Esophagus squamous epithelium (tissue), 4 donors: ENCODE measurements around the gene NARS2.

Experiments used
- POLR2A ChIP-seq, 4 donors: fragments of 450-650 bp; IDR thresholded peaks; one replicate each; pipeline ENCODE4 v1.6.1; 2017; ENCODE audit warnings: antibody characterized with exemption in 4 of 4, mild to moderate bottlenecking in 4 of 4, moderate library complexity in 3 of 4
- TF ChIP-seq, protein P1 (sequence below), 6 experiments: fragments of 450-650 bp in 4 of 6; fragments of 200-600 bp in 2 of 6; sonication (generic) in 2 of 6; IDR thresholded peaks; one replicate each; pipeline ENCODE4 v1.5.1; 2016 to 2019; ENCODE audit warnings: antibody characterized with exemption in 6 of 6, mild to moderate bottlenecking in 4 of 6, moderate library complexity in 4 of 6

DNA sequence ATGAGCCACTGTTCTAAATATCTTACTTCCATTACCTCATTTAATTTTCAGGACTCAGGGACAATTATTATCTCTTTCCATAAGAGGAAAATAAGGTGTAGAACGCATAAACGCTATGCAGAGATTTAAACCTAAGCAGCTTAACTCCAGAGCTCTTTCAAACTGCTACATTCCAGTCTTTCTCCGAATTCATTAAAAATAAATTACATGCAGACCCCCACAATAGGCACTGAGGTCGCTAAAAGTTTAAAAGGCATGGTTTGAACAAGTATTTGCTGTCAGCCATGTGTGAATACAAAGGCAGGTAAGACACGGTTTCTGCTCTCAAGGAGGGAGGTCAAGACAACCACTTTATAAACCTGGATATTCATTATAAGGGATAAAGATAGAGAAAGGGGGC is 983 bp downstream of the NARS2 start:
- TF ChIP-seq, protein P1, sequence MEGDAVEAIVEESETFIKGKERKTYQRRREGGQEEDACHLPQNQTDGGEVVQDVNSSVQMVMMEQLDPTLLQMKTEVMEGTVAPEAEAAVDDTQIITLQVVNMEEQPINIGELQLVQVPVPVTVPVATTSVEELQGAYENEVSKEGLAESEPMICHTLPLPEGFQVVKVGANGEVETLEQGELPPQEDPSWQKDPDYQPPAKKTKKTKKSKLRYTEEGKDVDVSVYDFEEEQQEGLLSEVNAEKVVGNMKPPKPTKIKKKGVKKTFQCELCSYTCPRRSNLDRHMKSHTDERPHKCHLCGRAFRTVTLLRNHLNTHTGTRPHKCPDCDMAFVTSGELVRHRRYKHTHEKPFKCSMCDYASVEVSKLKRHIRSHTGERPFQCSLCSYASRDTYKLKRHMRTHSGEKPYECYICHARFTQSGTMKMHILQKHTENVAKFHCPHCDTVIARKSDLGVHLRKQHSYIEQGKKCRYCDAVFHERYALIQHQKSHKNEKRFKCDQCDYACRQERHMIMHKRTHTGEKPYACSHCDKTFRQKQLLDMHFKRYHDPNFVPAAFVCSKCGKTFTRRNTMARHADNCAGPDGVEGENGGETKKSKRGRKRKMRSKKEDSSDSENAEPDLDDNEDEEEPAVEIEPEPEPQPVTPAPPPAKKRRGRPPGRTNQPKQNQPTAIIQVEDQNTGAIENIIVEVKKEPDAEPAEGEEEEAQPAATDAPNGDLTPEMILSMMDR (IDR thresholded peaks at IDR 0.05): no peak
- TF ChIP-seq POLR2A (IDR thresholded peaks at IDR 0.05): no peak
